SH-SY5Y (cell line): ENCODE data around the gene CDH4.

ENCODE experiments used
- GATA2 ChIP-seq: IDR thresholded peaks from 2 replicates; pipeline ENCODE4 v1.6.1; 2011; ENCODE audit warnings: mild to moderate bottlenecking, low read depth, low read length
- GATA3 ChIP-seq: IDR thresholded peaks from 2 replicates; pipeline ENCODE4 v1.6.1; 2011; ENCODE audit warnings: low read depth, mild to moderate bottlenecking, low read length, moderate library complexity

DNA sequence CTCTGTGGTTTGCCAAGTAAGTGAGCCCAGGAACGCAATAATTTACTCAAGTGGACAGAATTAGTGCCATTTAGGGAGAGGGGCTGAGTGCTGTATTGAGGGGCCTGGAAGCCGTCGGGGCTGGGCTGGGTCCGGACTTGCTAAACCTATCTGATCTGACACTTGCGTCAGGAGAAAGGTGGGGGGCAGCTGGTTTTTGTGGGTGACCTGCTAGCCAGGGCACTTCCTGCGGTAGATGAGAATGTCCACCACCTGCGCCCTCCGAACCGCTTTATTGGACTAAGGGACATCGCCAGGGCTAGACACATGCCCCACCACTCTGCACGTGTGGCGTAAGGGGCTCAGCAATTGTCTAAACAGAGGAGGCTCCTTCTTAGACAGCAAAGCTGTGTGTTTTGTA lies 139.1 kb downstream of the CDH4 start:
- TF ChIP-seq GATA3 (no peak), GATA2 (no peak)
